ENCODE results near the gene QSER1. TPM values are rescaled to one million over a fixed set of nuclear protein-coding genes. Genes with fewer than 3 reads are reported as not detected.

QSER1 gene
- total RNA-seq, 1 experiment from 2014 or later: 48.0 TPM

- no TSS peak for BruUV-seq (replicated peaks)
- Histone ChIP-seq H3K9ac (ENCODE audit: low read length) (no peak overlapping the region), H3K4me2 (ENCODE audit: low read length) (no peak overlapping the region), H3K27me3 (ENCODE audit: insufficient read depth, low read length) (no peaks in the 10 kb centered on the region), H3K9me3 (ENCODE audit: control insufficient read depth in 1 of 2, insufficient read depth in 1 of 2, low read depth in 1 of 2, low read length in 2 of 2) (no peaks in the 10 kb centered on the region), H4K20me1 (ENCODE audit: insufficient read depth) (peaks cover 18% of the 10 kb centered on the region), H3K4me1 (ENCODE audit: control insufficient read depth in 1 of 2, insufficient read depth in 2 of 2, low read length in 2 of 2) (peaks cover 0 to 9% of the 10 kb centered on the region in 2 experiments; a peak in 3 of 4 replicates), H3K9me2 (ENCODE audit: insufficient read depth) (no peaks in the 10 kb centered on the region), H3K79me2 (ENCODE audit: insufficient read depth, low read length) (peaks cover 100% of the 10 kb centered on the region), H2AFZ (ENCODE audit: low read depth, low read length, poor library complexity, severe bottlenecking) (no peak overlapping the region), H3K27ac (ENCODE audit: low read depth, low read length) (no peak overlapping the region), H3K4me3 (replicated peaks in 1 of 2; ENCODE audit: low read depth in 1 of 2, low read length in 2 of 2) (no peak overlapping the region), H3K36me3 (ENCODE audit: control insufficient read depth in 1 of 2, insufficient read depth in 2 of 2, low read length in 2 of 2) (peaks cover 2 to 9% of the 10 kb centered on the region in 2 experiments; a peak in 1 of 4 replicates)
- ATAC-seq: no peak
- ChIA-PET POLR2A (no interaction called here), RAD21 (ENCODE audit: low non-redundant PET in 1 of 2, low total read pairs in 2 of 2, uncharacterized antibody in 2 of 2, unreplicated experiment in 2 of 2) (no interaction called here), CTCF (no interaction called here)
- intact Hi-C loops (cut with micrococcal nuclease): no loop called here
- no peak for DNase-seq (ENCODE audit: low read depth, low spot score)
- TF ChIP-seq FOSL1 (IDR thresholded peaks at IDR 0.05; ENCODE audit: low read depth) (no peak), YY1 (IDR thresholded peaks at IDR 0.05; ENCODE audit: extremely low read depth, insufficient replicate concordance, low read depth, low read length) (no peak), ZNF274 (IDR thresholded peaks at IDR 0.05; ENCODE audit: low read depth, low read length) (no peak), CBX3 (IDR thresholded peaks at IDR 0.05; ENCODE audit: low read depth) (no peak), EZH2 (IDR thresholded peaks at IDR 0.05) (no peak)
- TF ChIP-seq, protein P1, sequence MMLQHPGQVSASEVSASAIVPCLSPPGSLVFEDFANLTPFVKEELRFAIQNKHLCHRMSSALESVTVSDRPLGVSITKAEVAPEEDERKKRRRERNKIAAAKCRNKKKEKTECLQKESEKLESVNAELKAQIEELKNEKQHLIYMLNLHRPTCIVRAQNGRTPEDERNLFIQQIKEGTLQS (IDR thresholded peaks at IDR 0.05): no peak
These were observed 6.8 kb downstream of the QSER1 start for GRCh38 chr11:32899438-32899837.

GRCh38 chr11:32902089-32902665 is 9.6 kb downstream of the QSER1 start:
- Histone ChIP-seq H3K27me3 (ENCODE audit: insufficient read depth, low read length) (no peaks in the 10 kb centered on the region), H3K4me1 (ENCODE audit: control insufficient read depth in 1 of 2, insufficient read depth in 2 of 2, low read length in 2 of 2) (no peaks in the 10 kb centered on the region), H3K4me2 (ENCODE audit: low read length) (no peak overlapping the region), H3K36me3 (ENCODE audit: control insufficient read depth in 1 of 2, insufficient read depth in 2 of 2, low read length in 2 of 2) (peaks cover 2 to 9% of the 10 kb centered on the region in 2 experiments; a peak in 1 of 4 replicates), H3K9me3 (ENCODE audit: control insufficient read depth in 1 of 2, insufficient read depth in 1 of 2, low read depth in 1 of 2, low read length in 2 of 2) (no peaks in the 10 kb centered on the region), H3K4me3 (replicated peaks in 1 of 2; ENCODE audit: low read depth in 1 of 2, low read length in 2 of 2) (no peak overlapping the region), H4K20me1 (ENCODE audit: insufficient read depth) (peaks cover 22% of the 10 kb centered on the region; the same call in 1 of the 2 replicates), H3K9ac (ENCODE audit: low read length) (no peak overlapping the region), H3K79me2 (ENCODE audit: insufficient read depth, low read length) (peaks cover 100% of the 10 kb centered on the region), H3K27ac (ENCODE audit: low read depth, low read length) (no peak overlapping the region), H2AFZ (ENCODE audit: low read depth, low read length, poor library complexity, severe bottlenecking) (no peak overlapping the region), H3K9me2 (ENCODE audit: insufficient read depth) (no peaks in the 10 kb centered on the region)
- no peak for TF ChIP-seq ZBTB33 (IDR thresholded peaks at IDR 0.05; ENCODE audit: extremely low read depth, insufficient replicate concordance, low read length)
- TF ChIP-seq SIN3A (IDR thresholded peaks at IDR 0.05; ENCODE audit: low read depth): no peak
- ChIA-PET RAD21 (ENCODE audit: low non-redundant PET in 1 of 2, low total read pairs in 2 of 2, uncharacterized antibody in 2 of 2, unreplicated experiment in 2 of 2) (no interaction called here), CTCF (no interaction called here), POLR2A (no interaction called here)
- intact Hi-C loops (cut with micrococcal nuclease): no loop called here
- BruUV-seq (replicated peaks): no TSS peak
- no peak for DNase-seq (ENCODE audit: low read depth, low spot score)
- ATAC-seq: no peak
